Endothelial cell of umbilical vein (primary cell): Measurements from ENCODE around the gene MYH14. TPM values are rescaled to one million over a fixed set of nuclear protein-coding genes. Genes with fewer than 3 reads are reported as not detected.

Experiments
- BruUV-seq: library from RNA; stranded (reverse); fragments of 400-500 nt; replicated peaks from 2 replicates; lab custom pipeline; 2021; lab: Mats Ljungman, UMichigan
- CTCF ChIA-PET: fragments of 300-600, 350-600 bp; sonication (Branson Sonifier 250); formaldehyde crosslinking; loops from one replicate; lab custom pipeline; 2021; ENCODE audit warnings: antibody characterized with exemption, inconsistent platforms; lab: Charles Lee
- POLR2A ChIA-PET: fragments of 300-600, 350-600 bp; sonication (Branson Sonifier 250); formaldehyde crosslinking; loops from one replicate; lab custom pipeline; 2021; ENCODE audit warnings: antibody characterized with exemption, inconsistent platforms; lab: Charles Lee
- DNase-seq: peaks from one replicate; pipeline ENCODE4 v3.0.0-alpha.2; 2011; ENCODE audit warnings: low read depth, low spot score
- FAIRE-seq: peaks from 2 replicates; lab custom pipeline; 2011; peaks lifted over from hg19 to GRCh38; lab: Jason Lieb, UNC
- H2AFZ ChIP-seq: 2 replicates; pipeline ENCODE4 v1.6.0; 2012; ENCODE audit warnings: low read depth, low read length, control low read depth, inconsistent platforms
- H3K27ac ChIP-seq: 2 replicates; pipeline ENCODE4 v1.5.1; 2011; ENCODE audit warnings: low read depth, mild to moderate bottlenecking, control low read depth, low read length, moderate library complexity; ENCODE audit not compliant: insufficient read depth
- H3K27me3 ChIP-seq, 2 experiments: 2 replicates each; pipeline versions ENCODE4 v1.6.0 to v1.6.1; 2011; ENCODE audit warnings: low read length in 2 of 2, mixed read lengths in 1 of 2; ENCODE audit not compliant: control insufficient read depth in 2 of 2, insufficient read depth in 2 of 2
- H3K36me3 ChIP-seq, 2 experiments: 2 replicates in 1 of 2; 3 replicates in 1 of 2; pipeline ENCODE4 v1.5.1; 2011; ENCODE audit warnings: low read length in 2 of 2, mild to moderate bottlenecking in 1 of 2, moderate library complexity in 1 of 2; ENCODE audit not compliant: control insufficient read depth in 2 of 2, insufficient read depth in 2 of 2; ENCODE audit errors: extremely low read depth in 1 of 2
- H3K4me1 ChIP-seq: 3 replicates; pipeline ENCODE4 v1.5.1; 2011; ENCODE audit warnings: mild to moderate bottlenecking, low read length; ENCODE audit not compliant: control insufficient read depth, insufficient read depth; ENCODE audit errors: extremely low read depth
- H3K4me2 ChIP-seq: 2 replicates; pipeline ENCODE4 v1.6.1; 2011; ENCODE audit warnings: low read length, control low read depth, mixed read lengths; ENCODE audit not compliant: insufficient read depth
- H3K4me3 ChIP-seq, 3 experiments: fragments of 200-600 bp in 1 of 3; sonication (generic), shearing (Covaris generic) in 1 of 3; replicated peaks in 1 of 3; 2 replicates each; pipeline ENCODE4 v1.5.1; 2011 to 2016; ENCODE audit warnings: control low read depth in 3 of 3, low read length in 3 of 3, mild to moderate bottlenecking in 2 of 3, inconsistent platforms in 1 of 3, low read depth in 1 of 3, moderate library complexity in 1 of 3; ENCODE audit not compliant: insufficient read depth in 1 of 3
- H3K79me2 ChIP-seq: 2 replicates; pipeline ENCODE4 v1.6.0; 2012; ENCODE audit warnings: low read length, inconsistent platforms; ENCODE audit not compliant: control insufficient read depth, insufficient read depth
- H3K9ac ChIP-seq: replicated peaks from 2 replicates; pipeline ENCODE3; 2011; ENCODE audit warnings: low read length, control low read depth; ENCODE audit not compliant: insufficient read depth; ENCODE audit errors: extremely low read depth
- H3K9me1 ChIP-seq: replicated peaks from 3 replicates; pipeline ENCODE4 v1.6.0; 2011; ENCODE audit warnings: mild to moderate bottlenecking, low read length; ENCODE audit not compliant: control insufficient read depth, insufficient read depth; ENCODE audit errors: extremely low read depth
- H3K9me3 ChIP-seq: replicated peaks from 2 replicates; pipeline ENCODE4 v1.5.1; 2012; ENCODE audit warnings: low read length, inconsistent platforms; ENCODE audit not compliant: control insufficient read depth, insufficient read depth
- H4K20me1 ChIP-seq: replicated peaks from 2 replicates; pipeline ENCODE3; 2011; ENCODE audit warnings: mild to moderate bottlenecking, low read length; ENCODE audit not compliant: control insufficient read depth, insufficient read depth; ENCODE audit errors: extremely low read depth
- CTCF ChIP-seq, 2 donors: IDR thresholded peaks; 1 replicate in 1 of 2; 2 replicates in 1 of 2; pipeline ENCODE4 v1.5.1; 2011; ENCODE audit warnings: low read length in 2 of 2, mild to moderate bottlenecking in 2 of 2, moderate library complexity in 2 of 2, control low read depth in 1 of 2, inconsistent platforms in 1 of 2, low read depth in 1 of 2; ENCODE audit not compliant: insufficient read depth in 1 of 2; ENCODE audit errors: extremely low read depth in 1 of 2
- EZH2 ChIP-seq: IDR thresholded peaks from 2 replicates; pipeline ENCODE4 v1.6.1; 2012; ENCODE audit warnings: borderline replicate concordance, low read depth, mild to moderate bottlenecking, moderate library complexity, low read length, inconsistent platforms; ENCODE audit not compliant: severe bottlenecking
- FOS ChIP-seq: IDR thresholded peaks from 2 replicates; pipeline ENCODE4 v1.6.1; 2011; ENCODE audit warnings: mild to moderate bottlenecking, low read length, moderate library complexity, borderline replicate concordance; ENCODE audit not compliant: insufficient read depth
- GATA2 ChIP-seq: IDR thresholded peaks from 2 replicates; pipeline ENCODE4 v1.7.0; 2011; ENCODE audit warnings: low read depth, mild to moderate bottlenecking, moderate library complexity, mixed read lengths, low read length; ENCODE audit not compliant: insufficient read length, insufficient read depth
- JUN ChIP-seq: IDR thresholded peaks from 2 replicates; pipeline ENCODE4 v1.6.1; 2011; ENCODE audit warnings: borderline replicate concordance, low read depth; ENCODE audit not compliant: insufficient read length, insufficient read depth
- MAX ChIP-seq: IDR thresholded peaks from 2 replicates; pipeline ENCODE4 v1.6.1; 2011; ENCODE audit not compliant: insufficient read depth, insufficient read length
- MYC ChIP-seq: IDR thresholded peaks from one replicate; pipeline ENCODE4 v1.6.1; 2011; ENCODE audit warnings: mild to moderate bottlenecking, low read depth, low read length
- POLR2A ChIP-seq: IDR thresholded peaks from 2 replicates; pipeline ENCODE4 v1.6.1; 2012; ENCODE audit warnings: low read depth, mild to moderate bottlenecking, control low read depth, low read length
- POLR2AphosphoS5 ChIP-seq: IDR thresholded peaks from 2 replicates; pipeline ENCODE4 v1.6.1; 2012; ENCODE audit warnings: low read depth, mild to moderate bottlenecking, control low read depth, low read length, moderate library complexity; ENCODE audit not compliant: insufficient read depth
- dilution Hi-C: fragments of 300-500 bp; cut with MboI; formaldehyde crosslinking; loops from one replicate; pipeline ENCODE4 v1.15.0; 2019; ENCODE audit warnings: low sequenced_read_pairs; ENCODE audit not compliant: extremely low pct_ligation_motif_present
- intact Hi-C: fragments of 100-400 bp; cut with micrococcal nuclease; formaldehyde crosslinking; loops from one replicate; pipeline ENCODE4 v1.10.0; 2022
- polyA plus RNA-seq, 4 experiments: library from polyadenylated mRNA; depleted of rRNA in 3 of 4; stranded (reverse) in 3 of 4; unstranded in 1 of 4; fragments of >200 nt; gene quantifications; 2 replicates each; pipeline versions ENCODE4 v1.2.1 to v1.2.3, GENCODE V29; 2011 to 2012; ENCODE audit warnings: missing spikeins in 1 of 4
- total RNA-seq: library from RNA; stranded (reverse); gene quantifications from 2 replicates; pipeline ENCODE4 v1.2.3, GENCODE V29; 2021

Gene MYH14
- total and polyA plus RNA-seq, 2 donors (not counting 3 experiments of a cell fraction or from before 2014, with no cell fraction given): 0.13 TPM; not detected in 1

- TF ChIP-seq FOS (no peak), GATA2 (no peak), CTCF (IDR thresholded peaks at IDR 0.05; ENCODE audit: extremely low read depth in 1 of 2, insufficient read depth in 1 of 2, low read depth in 1 of 2, low read length in 2 of 2) (no peak), POLR2AphosphoS5 (no peak), MYC (no peak), JUN (no peak), EZH2 (no peak), MAX (no peak), POLR2A (no peak)
- H3K27ac ChIP-seq: no peak overlapping the region
- FAIRE-seq (no peak), DNase-seq (no peak)
- dilution Hi-C loops: no loop called here
- no peaks in the 10 kb centered on the region for H3K9me3 ChIP-seq
- ChIA-PET POLR2A (no interaction called here), CTCF (no interaction called here)
- no peak overlapping the region for H3K4me3 ChIP-seq
- no peak overlapping the region for H2AFZ ChIP-seq
- H3K79me2 ChIP-seq: no peaks in the 10 kb centered on the region
- H3K4me1 ChIP-seq: no peaks in the 10 kb centered on the region
- no peaks in the 10 kb centered on the region for H4K20me1 ChIP-seq
- no peaks in the 10 kb centered on the region for H3K36me3 ChIP-seq
- no peaks in the 10 kb centered on the region for H3K9me1 ChIP-seq
- no peak overlapping the region for H3K9ac ChIP-seq
- no TSS peak for BruUV-seq
- H3K4me2 ChIP-seq: no peak overlapping the region
- H3K27me3 ChIP-seq: no peaks in the 10 kb centered on the region
- intact Hi-C loops: no loop called here
Measured at GRCh38 chr19:50181121-50181520, 22.3 kb upstream of the MYH14 start.
